ENCODE results near the gene DAB1.

The DAB1 gene

GRCh38 chr1:57163789-57164188 is 260.1 kb downstream of the DAB1 start:
- no peak for DNase-seq (ENCODE audit: low read depth)

DNA sequence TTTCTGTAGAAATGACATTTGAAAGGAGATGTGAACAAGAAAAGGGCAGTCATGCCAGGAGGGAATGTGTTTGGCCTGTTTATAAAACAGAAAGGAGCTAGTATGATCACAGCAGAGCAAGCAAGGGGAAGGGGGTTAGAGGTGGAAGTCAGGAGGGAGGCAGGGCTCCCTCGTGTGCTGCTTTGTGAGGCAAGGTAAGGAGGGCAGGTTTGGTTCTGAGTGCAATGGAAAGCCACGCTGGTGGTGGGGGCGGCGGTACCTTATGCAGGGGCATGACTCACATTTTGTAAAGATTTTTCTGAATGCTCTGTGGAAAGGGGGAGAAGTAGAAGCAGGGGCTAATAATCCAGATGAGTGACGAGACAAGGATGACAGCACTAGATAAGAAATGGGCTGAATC is 260.5 kb downstream of the DAB1 start:
- DNase-seq (ENCODE audit: low read depth), result no peak

- DNase-seq (ENCODE audit: low read depth), result no peak
Observed at GRCh38 chr1:57162607-57163261, 261.1 kb downstream of the DAB1 start.

DNA sequence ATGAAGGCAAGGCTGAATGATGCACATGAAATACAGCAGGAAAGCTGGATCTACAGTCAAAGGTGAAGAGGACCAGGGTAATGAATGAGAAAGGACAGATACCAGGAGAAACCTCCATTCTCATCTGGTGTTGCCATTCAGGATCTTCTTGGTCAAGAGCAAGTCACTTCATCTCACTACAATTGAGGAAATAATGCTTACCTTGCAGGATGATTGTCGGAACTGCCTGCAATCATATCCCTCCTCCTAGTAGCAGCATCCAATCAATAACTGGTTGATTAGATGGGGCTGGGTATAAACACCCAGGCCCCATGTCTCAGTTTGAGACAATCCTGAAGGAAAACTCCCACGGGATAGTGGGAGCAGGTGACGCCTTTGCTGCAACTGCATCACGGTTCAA is 263.3 kb downstream of the DAB1 start:
- no peak for DNase-seq (ENCODE audit: low read depth)

GRCh38 chr1:57158604-57158998 is 265.3 kb downstream of the DAB1 start:
- DNase-seq (ENCODE audit: low read depth), result no peak

DNA sequence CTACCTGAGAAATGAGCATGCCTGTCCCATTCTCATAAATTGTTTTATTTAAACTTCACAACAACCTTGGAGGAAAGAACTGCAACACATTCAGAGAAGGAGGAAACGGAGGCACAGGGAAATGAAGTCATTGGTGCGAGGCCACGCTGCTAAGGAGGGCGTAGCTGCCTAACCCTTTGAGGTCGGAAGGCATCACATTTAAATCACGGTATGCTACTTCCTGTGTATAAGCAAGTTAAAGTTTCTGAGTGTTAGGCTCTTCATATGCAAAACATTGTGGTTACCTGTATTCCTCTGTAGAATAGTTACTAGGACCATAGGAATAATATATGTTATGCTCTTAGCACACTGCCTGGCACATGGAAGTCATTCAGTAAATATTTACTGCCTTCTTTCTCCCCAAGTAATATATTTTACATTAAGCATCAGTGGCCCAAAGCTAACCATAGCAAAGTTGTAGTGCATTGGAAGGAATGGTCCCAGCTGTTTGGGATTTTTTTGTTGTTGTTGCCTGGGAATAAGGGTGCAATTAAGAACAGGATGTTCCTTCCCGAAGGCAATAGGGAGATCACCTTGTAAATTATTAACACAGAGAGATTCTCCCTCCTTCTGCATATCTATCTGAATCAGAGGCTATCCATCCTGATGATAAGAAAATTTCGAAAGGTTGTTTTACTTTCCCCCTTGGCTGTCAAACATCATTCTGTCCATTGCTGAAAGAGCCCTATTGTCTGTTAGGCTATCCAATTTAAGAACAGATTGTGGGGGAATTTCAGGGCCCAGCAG is 265.8 kb downstream of the DAB1 start:
- no peak for DNase-seq (ENCODE audit: low read depth)

DNA sequence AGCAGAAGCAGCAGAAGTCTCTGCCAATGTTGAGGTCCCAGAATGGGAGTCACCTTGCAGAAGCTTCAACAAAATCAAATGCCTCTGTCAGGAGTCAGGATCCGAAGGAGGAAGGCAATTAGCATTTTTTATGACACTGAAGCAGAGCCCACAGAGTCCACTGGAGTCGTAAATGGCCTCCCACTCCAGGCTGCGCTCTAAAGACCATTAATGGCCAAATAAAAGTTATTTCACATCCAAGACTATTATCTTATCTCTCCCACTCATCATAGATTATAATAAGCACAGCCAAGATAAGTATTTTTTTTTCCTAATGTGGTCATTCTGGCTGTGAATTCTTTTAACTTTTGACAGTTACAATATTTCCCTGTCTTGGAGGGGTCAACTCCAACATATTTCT is 267.0 kb downstream of the DAB1 start:
- DNase-seq (ENCODE audit: low read depth), result no peak

- no peak for DNase-seq (ENCODE audit: low read depth)
Observed at GRCh38 chr1:57146100-57146499, 277.8 kb downstream of the DAB1 start.

- DNase-seq (ENCODE audit: low read depth), result no peak
Observed at GRCh38 chr1:57142999-57143398, 280.9 kb downstream of the DAB1 start.

GRCh38 chr1:57142169-57142568 is 281.7 kb downstream of the DAB1 start:
- DNase-seq (ENCODE audit: low read depth), result no peak

DNA sequence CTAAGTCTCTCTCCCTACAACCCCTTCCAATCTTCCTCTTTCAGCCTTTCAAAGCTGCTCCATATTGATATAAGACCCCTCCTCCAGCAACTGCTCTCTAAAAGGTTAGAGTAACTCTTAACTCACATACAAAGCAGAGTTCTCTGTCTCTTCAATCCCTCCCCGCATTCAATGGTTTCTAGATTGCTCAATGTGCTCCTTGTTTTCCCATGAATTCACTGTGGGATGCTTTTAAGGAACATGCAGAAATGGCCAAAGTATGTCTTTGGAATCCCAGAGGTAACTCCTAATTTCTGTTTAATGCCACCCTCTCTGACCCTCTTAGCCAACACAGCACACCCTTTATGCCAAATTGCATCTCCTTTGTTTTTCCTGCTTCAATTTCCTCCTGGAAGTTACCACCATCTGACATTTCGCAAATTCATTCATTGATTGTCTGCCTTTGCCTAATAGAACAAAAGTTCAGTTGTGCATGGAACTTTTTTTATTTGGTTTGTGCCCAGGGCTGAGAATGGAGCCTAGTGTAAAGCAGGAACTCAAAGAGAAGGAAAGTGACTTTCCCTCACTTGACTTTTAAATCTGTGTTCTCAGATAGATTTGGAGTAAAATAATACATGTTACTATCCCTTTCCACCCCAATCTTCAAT is 285.3 kb downstream of the DAB1 start:
- DNase-seq (ENCODE audit: low read depth), result no peak

DNA sequence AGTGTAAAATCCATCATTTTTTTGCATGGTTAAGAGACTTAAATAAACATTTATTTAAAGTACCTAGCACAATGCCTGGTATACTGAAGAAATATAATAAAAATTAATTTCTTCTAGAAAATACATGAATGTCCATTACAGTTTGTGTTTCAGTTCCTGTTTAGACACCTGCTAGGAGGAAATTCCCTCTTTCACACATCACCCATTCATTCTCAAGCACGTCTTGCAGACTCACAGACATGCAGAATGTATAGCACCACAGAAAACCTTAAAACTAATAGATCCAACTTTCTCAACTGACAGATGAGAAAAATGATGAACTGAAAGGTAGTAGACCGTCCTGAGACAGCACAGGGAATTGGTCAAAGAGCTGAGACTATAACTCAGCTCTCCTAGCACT is 285.9 kb downstream of the DAB1 start:
- DNase-seq (ENCODE audit: low read depth), result no peak

- no peak for DNase-seq (ENCODE audit: low read depth)
Observed at GRCh38 chr1:57134803-57135202, 289.1 kb downstream of the DAB1 start.

DNA sequence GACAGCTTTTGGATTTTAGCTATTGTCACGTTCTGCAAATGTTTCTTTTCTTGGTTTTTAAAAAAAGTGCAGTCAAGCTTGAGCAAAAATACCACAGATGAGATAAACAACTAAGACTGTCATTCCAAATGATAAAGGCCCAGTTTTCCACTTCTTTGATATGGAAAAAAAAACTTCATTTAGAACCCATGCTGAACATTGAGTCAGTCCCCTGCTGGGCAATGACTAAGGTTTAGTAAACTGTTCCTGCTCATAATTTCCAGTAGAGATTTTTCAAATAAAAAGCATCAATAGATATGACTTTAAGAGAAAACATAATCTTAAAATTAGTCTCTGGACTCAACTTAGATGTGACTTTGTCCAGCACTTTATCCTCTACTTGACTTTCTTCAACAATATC is 290.2 kb downstream of the DAB1 start:
- no peak for DNase-seq (ENCODE audit: low read depth)

- no peak for DNase-seq (ENCODE audit: low read depth)
Observed at GRCh38 chr1:57132993-57133622, 290.8 kb downstream of the DAB1 start.

GRCh38 chr1:57131701-57132394 is 292.0 kb downstream of the DAB1 start:
- no peak for DNase-seq (ENCODE audit: low read depth)

DNA sequence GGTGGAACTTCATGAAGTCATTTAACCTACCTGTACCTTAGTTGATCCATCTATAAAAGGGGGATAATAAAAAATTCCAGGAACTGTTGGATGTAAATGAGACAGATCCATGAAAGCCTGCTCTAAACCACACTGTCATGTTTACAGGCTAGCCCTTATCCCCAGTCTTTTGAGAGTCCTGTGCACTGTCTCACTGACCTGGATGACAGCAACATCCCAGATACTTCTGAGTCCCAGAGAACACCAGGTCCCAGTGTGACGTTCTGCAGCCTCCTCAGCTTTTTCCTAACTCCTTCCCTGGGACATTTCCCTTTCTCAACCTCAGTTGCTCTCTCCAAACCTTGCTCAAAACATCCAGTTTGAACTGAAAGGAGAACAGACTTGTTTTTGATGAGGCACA is 292.6 kb downstream of the DAB1 start:
- no peak for DNase-seq (ENCODE audit: low read depth)

DNA sequence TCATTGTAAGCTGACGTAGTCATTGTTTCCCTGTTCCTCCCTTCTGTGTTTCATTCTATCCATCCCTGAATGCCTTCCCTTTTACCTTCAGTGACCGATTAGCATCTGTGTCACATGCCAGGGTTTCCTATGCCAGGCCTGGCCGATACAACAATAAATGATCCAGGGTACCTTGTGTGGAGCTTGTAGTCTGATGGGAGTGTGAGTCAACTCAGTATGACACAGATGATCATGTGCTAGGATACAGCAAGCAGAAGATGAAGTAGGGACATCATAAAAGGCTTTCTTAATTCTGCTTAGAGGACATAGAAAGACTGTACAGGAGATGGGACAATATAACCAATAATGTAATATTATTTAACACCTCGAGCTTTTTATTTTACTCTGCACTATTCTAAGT is 294.0 kb downstream of the DAB1 start:
- no peak for DNase-seq (ENCODE audit: low read depth)

DNA sequence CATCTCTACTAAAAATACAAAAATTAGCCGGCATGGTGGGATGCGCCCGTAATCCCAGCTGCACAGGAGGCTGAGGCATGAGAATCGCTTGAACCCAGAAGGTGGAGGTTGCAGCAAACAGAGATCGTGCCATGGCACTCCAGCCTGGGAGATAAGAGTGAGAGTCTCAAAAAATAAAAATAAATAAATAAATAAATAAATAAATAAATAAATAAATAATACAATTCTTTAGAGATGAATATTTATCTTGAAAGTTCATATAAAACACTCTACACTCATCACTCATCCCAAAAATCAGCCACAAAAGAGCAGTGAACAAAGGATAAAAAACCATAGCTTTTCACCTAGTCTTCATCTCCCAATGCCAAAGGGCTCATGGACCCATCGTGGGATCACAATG is 295.9 kb downstream of the DAB1 start:
- DNase-seq (ENCODE audit: low read depth), result no peak

DNA sequence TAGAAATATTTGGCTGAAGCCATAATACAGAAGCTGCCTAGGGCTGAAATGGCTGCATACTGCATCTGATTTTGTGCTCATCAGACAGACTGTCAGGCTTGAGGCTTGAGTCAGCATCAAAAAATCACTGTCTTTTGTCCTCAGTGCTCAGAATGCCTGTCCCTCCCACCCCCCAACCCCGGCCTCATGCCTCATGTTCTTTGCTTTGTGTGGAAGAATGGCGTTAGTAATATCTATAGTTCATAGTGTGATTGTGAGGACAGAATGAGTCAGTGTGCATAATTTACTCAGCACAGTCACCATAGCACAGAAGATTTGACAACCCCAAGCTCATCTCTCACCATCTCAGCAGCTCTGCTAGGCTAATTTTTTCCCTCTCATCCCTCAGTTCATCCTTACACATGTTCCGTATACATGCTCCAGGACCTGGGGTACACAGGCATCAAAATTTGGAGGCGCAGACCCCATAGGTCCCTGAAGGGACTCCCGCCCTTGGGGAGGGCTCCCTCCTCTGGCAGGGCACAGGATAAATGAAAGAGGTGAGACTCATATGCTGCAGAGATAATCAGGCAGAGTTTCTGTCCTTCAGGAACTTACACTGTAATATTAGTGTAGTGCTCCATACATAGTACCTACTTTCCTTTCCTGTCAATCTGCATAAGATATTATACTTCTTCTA is 299.0 kb downstream of the DAB1 start:
- no peak for DNase-seq (ENCODE audit: low read depth)

DNA sequence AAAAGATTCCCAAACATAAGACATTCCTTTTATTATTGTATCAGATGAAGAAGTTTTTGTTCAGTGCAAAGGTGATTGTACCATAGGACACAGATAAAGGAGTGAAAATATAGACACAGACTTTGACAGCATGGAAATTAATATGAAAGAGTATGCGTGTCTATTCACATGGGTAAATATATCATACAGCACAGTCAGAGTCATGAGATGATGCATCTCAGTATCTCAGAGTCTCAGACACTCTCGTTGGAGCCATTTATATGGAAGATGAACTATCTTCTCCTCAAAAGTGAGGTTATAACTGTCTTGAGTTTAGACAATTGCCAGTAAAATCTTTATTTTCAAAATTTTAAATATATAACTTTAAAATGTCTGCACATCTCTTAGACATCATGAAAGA is 299.7 kb downstream of the DAB1 start:
- no peak for DNase-seq (ENCODE audit: low read depth)

- no peak for DNase-seq (ENCODE audit: low read depth)
Observed at GRCh38 chr1:57122031-57122430, 301.8 kb downstream of the DAB1 start.

All from T follicular helper cell (primary cell).